GM12878 (cell line): ENCODE data around the gene MATN3. TPM values are rescaled to one million over a fixed set of nuclear protein-coding genes. Genes with fewer than 3 reads are reported as not detected.

Experiments used
- ATAC-seq: fragments of 200-7000 bp; cut with Tn5 transposase; 3 replicates; pipeline ENCODE4 v1.9.1; 2020; ENCODE audit warnings: mild to moderate bottlenecking, moderate library complexity
- BruUV-seq: library from RNA; stranded (reverse); fragments of 400-500 nt; replicated peaks from 2 replicates; lab custom pipeline; 2021; lab: Mats Ljungman, UMichigan
- CTCF ChIA-PET: fragments of 300-600 bp; sonication (Branson Sonifier 250); formaldehyde crosslinking; extraction: SDS; loops from one replicate; lab custom pipeline; 2021; ENCODE audit warnings: inconsistent platforms; lab: Yijun Ruan, JAX
- POLR2A ChIA-PET: fragments of 350-600 bp; formaldehyde crosslinking; extraction: SDS; loops from one replicate; lab custom pipeline; 2021; ENCODE audit warnings: inconsistent platforms; lab: Charles Lee
- RAD21 ChIA-PET: fragments of 300-600 bp; sonication (Branson Sonifier 250); formaldehyde crosslinking; loops from one replicate; lab custom pipeline; 2023; ENCODE audit warnings: antibody characterized with exemption; ENCODE audit not compliant: unreplicated experiment; lab: Charles Lee
- SMC1A ChIA-PET: fragments of 300-600 bp; sonication (Branson Sonifier 250); formaldehyde crosslinking; loops from one replicate; lab custom pipeline; 2023; ENCODE audit not compliant: unreplicated experiment, uncharacterized antibody; lab: Charles Lee
- DNase-seq: peaks from one replicate; pipeline ENCODE4 v3.0.0-alpha.2; 2011; ENCODE audit warnings: low read depth, low spot score
- FAIRE-seq: peaks from 3 replicates; lab custom pipeline; 2011; peaks lifted over from hg19 to GRCh38; lab: Jason Lieb, UNC
- H2AFZ ChIP-seq: 2 replicates; pipeline ENCODE4 v1.6.0; 2011; ENCODE audit warnings: low read depth, low read length, control low read depth; ENCODE audit not compliant: control insufficient read depth
- H3K27ac ChIP-seq: 2 replicates; pipeline ENCODE4 v1.5.1; 2011; ENCODE audit warnings: control low read depth; ENCODE audit not compliant: control insufficient read depth, insufficient read depth
- H3K27me3 ChIP-seq, 2 experiments: replicated peaks in 1 of 2; 2 replicates each; pipeline versions ENCODE4 v1.6.0 to v1.6.1; 2011; ENCODE audit warnings: low read length in 1 of 2; ENCODE audit not compliant: control insufficient read depth in 2 of 2, insufficient read depth in 2 of 2
- H3K36me3 ChIP-seq, 2 experiments: 2 replicates each; pipeline ENCODE4 v1.5.1; 2011; ENCODE audit warnings: low read length in 1 of 2; ENCODE audit not compliant: control insufficient read depth in 2 of 2, insufficient read depth in 2 of 2
- H3K4me1 ChIP-seq: 2 replicates; pipeline ENCODE4 v1.6.1; 2011; ENCODE audit warnings: mild to moderate bottlenecking, low read length, moderate library complexity, mixed read lengths; ENCODE audit not compliant: control insufficient read depth, insufficient read depth
- H3K4me2 ChIP-seq: 2 replicates; pipeline ENCODE4 v1.6.0; 2011; ENCODE audit warnings: control low read depth; ENCODE audit not compliant: control insufficient read depth, insufficient read depth
- H3K4me3 ChIP-seq: fragments of 200-600 bp; sonication (generic); 2 replicates; pipeline ENCODE4 v1.5.1; 2016
- H3K79me2 ChIP-seq: 2 replicates; pipeline ENCODE4 v1.6.0; 2011; ENCODE audit warnings: low read length; ENCODE audit not compliant: control insufficient read depth, insufficient read depth
- H3K9ac ChIP-seq: 2 replicates; pipeline ENCODE4 v1.8.0; 2011; ENCODE audit warnings: low read length, control low read depth, mixed read lengths; ENCODE audit not compliant: control insufficient read depth, insufficient read depth
- H3K9me3 ChIP-seq: replicated peaks from 3 replicates; pipeline ENCODE4 v1.5.1; 2011; ENCODE audit warnings: mild to moderate bottlenecking, low read length; ENCODE audit not compliant: control insufficient read depth, insufficient read depth
- H4K20me1 ChIP-seq: 2 replicates; pipeline ENCODE4 v1.6.0; 2011; ENCODE audit not compliant: control insufficient read depth, insufficient read depth
- ATF3 ChIP-seq: IDR thresholded peaks from 2 replicates; pipeline ENCODE4 v1.6.1; 2011; ENCODE audit warnings: low read depth, mild to moderate bottlenecking, low read length, moderate library complexity, borderline replicate concordance; ENCODE audit errors: extremely low read depth
- BCLAF1 ChIP-seq: fragments of 450-650 bp; IDR thresholded peaks from 2 replicates; pipeline ENCODE4 v1.6.1; 2017; ENCODE audit warnings: antibody characterized with exemption, mild to moderate bottlenecking, moderate library complexity
- BHLHE40 ChIP-seq, 2 experiments: fragments of 450-650 bp in 1 of 2; IDR thresholded peaks; 2 replicates each; pipeline ENCODE4 v1.6.1; 2011 to 2017; ENCODE audit warnings: low read depth in 2 of 2, borderline replicate concordance in 1 of 2, improper control_type of control experiment in 1 of 2, low read length in 1 of 2, mild to moderate bottlenecking in 1 of 2
- CBFB ChIP-seq: IDR thresholded peaks from 2 replicates; pipeline ENCODE4 v1.6.1; 2016; ENCODE audit warnings: antibody characterized with exemption, low read depth
- CBX3 ChIP-seq: fragments of 200-600 bp; sonication (generic); IDR thresholded peaks from 2 replicates; pipeline ENCODE4 v1.6.1; 2016; ENCODE audit warnings: low read depth, borderline replicate concordance
- DPF2 ChIP-seq: fragments of 450-650 bp; IDR thresholded peaks from 2 replicates; pipeline ENCODE4 v1.6.1; 2017; ENCODE audit warnings: mild to moderate bottlenecking
- EED ChIP-seq: sonication (generic); IDR thresholded peaks from 2 replicates; pipeline ENCODE4 v1.6.1; 2016; ENCODE audit warnings: antibody characterized with exemption, low read depth
- JUNB ChIP-seq: IDR thresholded peaks from 2 replicates; pipeline ENCODE4 v1.6.1; 2016; ENCODE audit warnings: antibody characterized with exemption, mild to moderate bottlenecking
- KAT2A ChIP-seq: conservative IDR thresholded peaks from 2 replicates; pipeline ENCODE4 v1.6.1; 2011; ENCODE audit warnings: low read depth, low read length; ENCODE audit not compliant: control insufficient read depth
- KDM1A ChIP-seq: fragments of 200-600 bp; sonication (generic); IDR thresholded peaks from 2 replicates; pipeline ENCODE4 v1.6.1; 2016; ENCODE audit warnings: borderline replicate concordance
- NRF1 ChIP-seq: conservative IDR thresholded peaks from 2 replicates; pipeline ENCODE4 v1.6.1; 2011; ENCODE audit warnings: mild to moderate bottlenecking, low read depth, low read length, improper control_type of control experiment
- POLR2AphosphoS5 ChIP-seq: IDR thresholded peaks from 2 replicates; pipeline ENCODE4 v1.6.1; 2011; ENCODE audit warnings: mild to moderate bottlenecking, low read length, inconsistent platforms
- RELB ChIP-seq: fragments of 450-650 bp; IDR thresholded peaks from 2 replicates; pipeline ENCODE4 v1.6.1; 2017; ENCODE audit warnings: low read depth, mild to moderate bottlenecking, moderate library complexity
- SP1 ChIP-seq: IDR thresholded peaks from one replicate; pipeline ENCODE4 v1.6.1; 2011; ENCODE audit warnings: low read depth, low read length
- YY1 ChIP-seq: IDR thresholded peaks from 2 replicates; pipeline ENCODE4 v1.6.1; 2011; ENCODE audit warnings: low read depth, mild to moderate bottlenecking, low read length
- ZBTB40 ChIP-seq: fragments of 450-650 bp; IDR thresholded peaks from 2 replicates; pipeline ENCODE4 v1.6.1; 2016; ENCODE audit warnings: mild to moderate bottlenecking, moderate library complexity, borderline replicate concordance
- WGBS: methylation state at CpG from one replicate; pipeline ENCODE4 v1.1.6; 2016; ENCODE audit warnings: low lambda C conversion rate; ENCODE audit not compliant: insufficient replicate concordance, insufficient coverage; ENCODE audit errors: missing lambda C conversion rate; 5-methylcytosine and 5-hydroxymethylcytosine counted together
- in situ Hi-C: fragments of 300-500 bp; cut with MboI; formaldehyde crosslinking; loops from 9 replicates; pipeline ENCODE4 v1.14.3; 2018; ENCODE audit warnings: mixed read lengths
- intact Hi-C: fragments of 100-400 bp; cut with micrococcal nuclease; formaldehyde crosslinking; loops from one replicate; pipeline ENCODE4 v1.14.2; 2022; ENCODE audit not compliant: unreplicated experiment
- polyA plus RNA-seq, 11 experiments: library from polyadenylated mRNA; depleted of rRNA in 4 of 11; unstranded in 6 of 11; stranded (reverse) in 5 of 11; fragments of >200 nt; fragmentation: Nextera tagmentation in 4 of 11; fragmentation: Illumina TruSeq in 1 of 11; extraction: Ambion mirVana in 4 of 11; extraction: Trizol in 1 of 11; gene quantifications; 1 replicate in 1 of 11; 2 replicates in 10 of 11; pipeline versions ENCODE4 v1.2.1 to v1.2.3, GENCODE V29; 2011 to 2016; ENCODE audit warnings: inconsistent platforms in 2 of 11, missing spikeins in 2 of 11, low read depth in 1 of 11
- total RNA-seq, 4 experiments: library from RNA; depleted of rRNA in 3 of 4; stranded (reverse); fragments of >200 nt in 3 of 4; fragmentation: Illumina TruSeq in 1 of 4; extraction: Trizol in 1 of 4; gene quantifications; 2 replicates each; pipeline versions ENCODE4 v1.2.1 to v1.2.3, GENCODE V29; 2013 to 2021

MATN3 gene
- total and polyA plus RNA-seq, 10 of the 15 experiments (the other 5 are each of a cell fraction or from before 2014, with no cell fraction given) = 0.09 TPM; not detected in 9

GRCh38 chr2:20018601-20019152 is 6.2 kb upstream of the MATN3 start:
- BruUV-seq = no TSS peak
- FAIRE-seq (no peak), ATAC-seq (no peak), DNase-seq (no peak)
- RAD21 ChIA-PET = no interaction called here
- Histone ChIP-seq H3K36me3 (no peaks in the 10 kb centered on the region), H3K4me1 (no peaks in the 10 kb centered on the region), H3K9ac (no peak overlapping the region), H2AFZ (no peak overlapping the region), H3K27me3 (peaks cover 0 to 3% of the 10 kb centered on the region in 2 experiments; a peak in 1 of 4 replicates), H3K4me2 (no peak overlapping the region), H3K9me3 (no peaks in the 10 kb centered on the region; the same call in 2 of the 3 replicates), H3K27ac (no peak overlapping the region), H4K20me1 (no peaks in the 10 kb centered on the region), H3K79me2 (no peaks in the 10 kb centered on the region), H3K4me3 (no peak overlapping the region)
- WGBS = 97% methylated on average over 2 of the region's 2 CpGs
- intact Hi-C loops (no loop called here), in situ Hi-C loops (loop anchor here (10.0 kb wide), 1 partner anchor 76 kb away; no protein-coding TSS in a partner anchor)
- POLR2A ChIA-PET = no interaction called here
- SMC1A ChIA-PET = no interaction called here
- CTCF ChIA-PET = no interaction called here
- TF ChIP-seq POLR2AphosphoS5 = no peak
- no peak for TF ChIP-seq ATF3
- no peak for TF ChIP-seq RELB
- no peak for TF ChIP-seq YY1
- TF ChIP-seq KDM1A = no peak
- TF ChIP-seq DPF2 = no peak
- no peak for TF ChIP-seq SP1
- TF ChIP-seq NRF1 = no peak
- TF ChIP-seq JUNB = no peak
- TF ChIP-seq CBX3 = no peak
- no peak for TF ChIP-seq BHLHE40 (IDR thresholded peaks at IDR 0.05; ENCODE audit: borderline replicate concordance in 1 of 2, low read depth in 2 of 2, low read length in 1 of 2)
- no peak for TF ChIP-seq CBFB
- no peak for TF ChIP-seq BCLAF1
- TF ChIP-seq KAT2A = no peak
- TF ChIP-seq EED = no peak
- no peak for TF ChIP-seq ZBTB40
